Measurements from ENCODE around the gene MEG3. TPM values are rescaled to one million over a fixed set of nuclear protein-coding genes. Genes with fewer than 3 reads are reported as not detected.

Gene MEG3
- total RNA-seq, 1 experiment from 2014 or later: 338 TPM

DNA sequence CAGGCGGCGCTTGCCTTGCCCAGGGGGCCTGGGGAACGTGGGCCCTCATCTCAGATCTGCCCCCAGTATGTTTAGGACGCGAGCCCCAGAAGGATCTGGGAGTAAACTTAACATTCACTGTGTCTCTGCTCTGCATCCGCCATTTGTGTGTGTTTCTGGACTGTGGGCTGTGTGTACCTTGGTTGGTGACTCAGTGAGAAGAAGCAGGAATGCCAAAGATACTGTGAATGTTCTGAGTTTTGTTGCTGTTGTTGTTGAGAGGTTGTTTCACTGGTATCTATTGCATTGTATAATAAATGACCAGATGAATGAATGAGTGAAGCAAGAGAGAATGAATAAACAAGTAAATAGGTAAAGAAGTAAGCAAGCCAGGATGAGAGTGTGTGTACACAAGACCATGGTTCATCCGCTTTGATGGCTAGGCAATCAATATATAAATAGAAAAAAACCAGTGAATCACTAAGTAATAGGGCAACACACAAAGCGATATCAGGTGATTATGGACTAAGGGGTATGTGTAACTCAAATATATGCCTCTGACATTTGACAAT lies 20.5 kb downstream of the MEG3 start (continued):
- TF ChIP-seq ZNF396 (CRISPR knock-in tag; IDR thresholded peaks at IDR 0.05; ENCODE audit: borderline replicate concordance) (no peak), JAZF1 (CRISPR knock-in tag; IDR thresholded peaks at IDR 0.05) (no peak)
- TF ChIP-seq, protein P1, sequence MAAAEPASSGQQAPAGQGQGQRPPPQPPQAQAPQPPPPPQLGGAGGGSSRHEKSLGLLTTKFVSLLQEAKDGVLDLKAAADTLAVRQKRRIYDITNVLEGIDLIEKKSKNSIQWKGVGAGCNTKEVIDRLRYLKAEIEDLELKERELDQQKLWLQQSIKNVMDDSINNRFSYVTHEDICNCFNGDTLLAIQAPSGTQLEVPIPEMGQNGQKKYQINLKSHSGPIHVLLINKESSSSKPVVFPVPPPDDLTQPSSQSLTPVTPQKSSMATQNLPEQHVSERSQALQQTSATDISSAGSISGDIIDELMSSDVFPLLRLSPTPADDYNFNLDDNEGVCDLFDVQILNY (CRISPR knock-in tag; IDR thresholded peaks at IDR 0.05): no peak
- TF ChIP-seq, protein P2, sequence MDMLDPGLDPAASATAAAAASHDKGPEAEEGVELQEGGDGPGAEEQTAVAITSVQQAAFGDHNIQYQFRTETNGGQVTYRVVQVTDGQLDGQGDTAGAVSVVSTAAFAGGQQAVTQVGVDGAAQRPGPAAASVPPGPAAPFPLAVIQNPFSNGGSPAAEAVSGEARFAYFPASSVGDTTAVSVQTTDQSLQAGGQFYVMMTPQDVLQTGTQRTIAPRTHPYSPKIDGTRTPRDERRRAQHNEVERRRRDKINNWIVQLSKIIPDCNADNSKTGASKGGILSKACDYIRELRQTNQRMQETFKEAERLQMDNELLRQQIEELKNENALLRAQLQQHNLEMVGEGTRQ (CRISPR knock-in tag; IDR thresholded peaks at IDR 0.05): no peak
- TF ChIP-seq, protein P3, sequence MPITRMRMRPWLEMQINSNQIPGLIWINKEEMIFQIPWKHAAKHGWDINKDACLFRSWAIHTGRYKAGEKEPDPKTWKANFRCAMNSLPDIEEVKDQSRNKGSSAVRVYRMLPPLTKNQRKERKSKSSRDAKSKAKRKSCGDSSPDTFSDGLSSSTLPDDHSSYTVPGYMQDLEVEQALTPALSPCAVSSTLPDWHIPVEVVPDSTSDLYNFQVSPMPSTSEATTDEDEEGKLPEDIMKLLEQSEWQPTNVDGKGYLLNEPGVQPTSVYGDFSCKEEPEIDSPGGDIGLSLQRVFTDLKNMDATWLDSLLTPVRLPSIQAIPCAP (CRISPR knock-in tag; IDR thresholded peaks at IDR 0.05): no peak

DNA sequence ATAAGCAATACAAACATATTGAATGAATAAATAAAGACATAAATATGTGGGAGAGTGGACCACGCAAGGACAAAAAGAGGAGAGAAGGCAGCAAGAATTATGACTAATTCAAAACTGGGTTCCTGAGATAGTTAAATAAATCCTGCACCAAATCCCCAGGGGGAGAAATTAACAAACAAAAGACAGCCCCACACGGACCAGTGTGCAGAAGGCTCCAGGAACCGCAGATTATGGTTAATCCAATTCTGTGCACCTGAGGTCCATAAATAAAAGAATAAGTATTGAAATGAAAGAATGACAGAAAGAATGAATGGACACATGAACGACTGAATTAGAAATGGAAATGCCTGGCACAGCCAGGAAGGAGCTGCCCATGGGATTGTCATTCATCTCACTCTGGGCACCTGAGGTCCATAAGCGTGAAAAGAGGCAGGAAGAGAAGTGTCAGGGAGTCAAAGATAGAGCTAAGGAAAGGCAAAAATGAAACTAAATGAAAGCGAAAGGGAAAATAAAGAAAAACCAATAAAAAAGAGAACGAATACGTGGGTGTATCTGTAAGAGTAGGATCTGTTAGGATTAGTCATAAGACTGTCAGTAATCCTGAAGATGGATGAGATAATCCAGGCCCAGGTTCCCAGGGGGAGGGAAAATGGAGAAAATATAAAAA lies 23.3 kb downstream of the MEG3 start:
- Mint-ChIP-seq H3K9me3 (no peaks in the 10 kb centered on the region), H3K4me3 (no peak overlapping the region), H3K27ac (no peak overlapping the region), H3K27me3 (ENCODE audit: low read depth) (no peaks in the 10 kb centered on the region), H3K36me3 (peaks cover 9% of the 10 kb centered on the region), H3K4me1 (peaks cover 3% of the 10 kb centered on the region; the same call in 1 of the 2 replicates)
- TF ChIP-seq ZNF121 (CRISPR knock-in tag; IDR thresholded peaks at IDR 0.05) (no peak), RORB (CRISPR knock-in tag; IDR thresholded peaks at IDR 0.05) (no peak), ESRRA (CRISPR knock-in tag; IDR thresholded peaks at IDR 0.05; ENCODE audit: borderline replicate concordance) (no peak), ELF4 (CRISPR knock-in tag; IDR thresholded peaks at IDR 0.05; ENCODE audit: low read depth) (no peak), SP1 (CRISPR knock-in tag; conservative IDR thresholded peaks at IDR 0.05) (no peak), ATF1 (CRISPR knock-in tag; IDR thresholded peaks at IDR 0.05) (no peak)
- TF ChIP-seq, protein P4, sequence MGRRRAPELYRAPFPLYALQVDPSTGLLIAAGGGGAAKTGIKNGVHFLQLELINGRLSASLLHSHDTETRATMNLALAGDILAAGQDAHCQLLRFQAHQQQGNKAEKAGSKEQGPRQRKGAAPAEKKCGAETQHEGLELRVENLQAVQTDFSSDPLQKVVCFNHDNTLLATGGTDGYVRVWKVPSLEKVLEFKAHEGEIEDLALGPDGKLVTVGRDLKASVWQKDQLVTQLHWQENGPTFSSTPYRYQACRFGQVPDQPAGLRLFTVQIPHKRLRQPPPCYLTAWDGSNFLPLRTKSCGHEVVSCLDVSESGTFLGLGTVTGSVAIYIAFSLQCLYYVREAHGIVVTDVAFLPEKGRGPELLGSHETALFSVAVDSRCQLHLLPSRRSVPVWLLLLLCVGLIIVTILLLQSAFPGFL (CRISPR knock-in tag; IDR thresholded peaks at IDR 0.05; ENCODE audit: borderline replicate concordance): no peak
- TF ChIP-seq, protein P5, sequence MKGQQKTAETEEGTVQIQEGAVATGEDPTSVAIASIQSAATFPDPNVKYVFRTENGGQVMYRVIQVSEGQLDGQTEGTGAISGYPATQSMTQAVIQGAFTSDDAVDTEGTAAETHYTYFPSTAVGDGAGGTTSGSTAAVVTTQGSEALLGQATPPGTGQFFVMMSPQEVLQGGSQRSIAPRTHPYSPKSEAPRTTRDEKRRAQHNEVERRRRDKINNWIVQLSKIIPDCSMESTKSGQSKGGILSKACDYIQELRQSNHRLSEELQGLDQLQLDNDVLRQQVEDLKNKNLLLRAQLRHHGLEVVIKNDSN (CRISPR knock-in tag; IDR thresholded peaks at IDR 0.05): no peak
- TF ChIP-seq, protein P6, sequence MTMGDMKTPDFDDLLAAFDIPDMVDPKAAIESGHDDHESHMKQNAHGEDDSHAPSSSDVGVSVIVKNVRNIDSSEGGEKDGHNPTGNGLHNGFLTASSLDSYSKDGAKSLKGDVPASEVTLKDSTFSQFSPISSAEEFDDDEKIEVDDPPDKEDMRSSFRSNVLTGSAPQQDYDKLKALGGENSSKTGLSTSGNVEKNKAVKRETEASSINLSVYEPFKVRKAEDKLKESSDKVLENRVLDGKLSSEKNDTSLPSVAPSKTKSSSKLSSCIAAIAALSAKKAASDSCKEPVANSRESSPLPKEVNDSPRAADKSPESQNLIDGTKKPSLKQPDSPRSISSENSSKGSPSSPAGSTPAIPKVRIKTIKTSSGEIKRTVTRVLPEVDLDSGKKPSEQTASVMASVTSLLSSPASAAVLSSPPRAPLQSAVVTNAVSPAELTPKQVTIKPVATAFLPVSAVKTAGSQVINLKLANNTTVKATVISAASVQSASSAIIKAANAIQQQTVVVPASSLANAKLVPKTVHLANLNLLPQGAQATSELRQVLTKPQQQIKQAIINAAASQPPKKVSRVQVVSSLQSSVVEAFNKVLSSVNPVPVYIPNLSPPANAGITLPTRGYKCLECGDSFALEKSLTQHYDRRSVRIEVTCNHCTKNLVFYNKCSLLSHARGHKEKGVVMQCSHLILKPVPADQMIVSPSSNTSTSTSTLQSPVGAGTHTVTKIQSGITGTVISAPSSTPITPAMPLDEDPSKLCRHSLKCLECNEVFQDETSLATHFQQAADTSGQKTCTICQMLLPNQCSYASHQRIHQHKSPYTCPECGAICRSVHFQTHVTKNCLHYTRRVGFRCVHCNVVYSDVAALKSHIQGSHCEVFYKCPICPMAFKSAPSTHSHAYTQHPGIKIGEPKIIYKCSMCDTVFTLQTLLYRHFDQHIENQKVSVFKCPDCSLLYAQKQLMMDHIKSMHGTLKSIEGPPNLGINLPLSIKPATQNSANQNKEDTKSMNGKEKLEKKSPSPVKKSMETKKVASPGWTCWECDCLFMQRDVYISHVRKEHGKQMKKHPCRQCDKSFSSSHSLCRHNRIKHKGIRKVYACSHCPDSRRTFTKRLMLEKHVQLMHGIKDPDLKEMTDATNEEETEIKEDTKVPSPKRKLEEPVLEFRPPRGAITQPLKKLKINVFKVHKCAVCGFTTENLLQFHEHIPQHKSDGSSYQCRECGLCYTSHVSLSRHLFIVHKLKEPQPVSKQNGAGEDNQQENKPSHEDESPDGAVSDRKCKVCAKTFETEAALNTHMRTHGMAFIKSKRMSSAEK (CRISPR knock-in tag; IDR thresholded peaks at IDR 0.05; ENCODE audit: borderline replicate concordance): no peak
- TF ChIP-seq, protein P7, sequence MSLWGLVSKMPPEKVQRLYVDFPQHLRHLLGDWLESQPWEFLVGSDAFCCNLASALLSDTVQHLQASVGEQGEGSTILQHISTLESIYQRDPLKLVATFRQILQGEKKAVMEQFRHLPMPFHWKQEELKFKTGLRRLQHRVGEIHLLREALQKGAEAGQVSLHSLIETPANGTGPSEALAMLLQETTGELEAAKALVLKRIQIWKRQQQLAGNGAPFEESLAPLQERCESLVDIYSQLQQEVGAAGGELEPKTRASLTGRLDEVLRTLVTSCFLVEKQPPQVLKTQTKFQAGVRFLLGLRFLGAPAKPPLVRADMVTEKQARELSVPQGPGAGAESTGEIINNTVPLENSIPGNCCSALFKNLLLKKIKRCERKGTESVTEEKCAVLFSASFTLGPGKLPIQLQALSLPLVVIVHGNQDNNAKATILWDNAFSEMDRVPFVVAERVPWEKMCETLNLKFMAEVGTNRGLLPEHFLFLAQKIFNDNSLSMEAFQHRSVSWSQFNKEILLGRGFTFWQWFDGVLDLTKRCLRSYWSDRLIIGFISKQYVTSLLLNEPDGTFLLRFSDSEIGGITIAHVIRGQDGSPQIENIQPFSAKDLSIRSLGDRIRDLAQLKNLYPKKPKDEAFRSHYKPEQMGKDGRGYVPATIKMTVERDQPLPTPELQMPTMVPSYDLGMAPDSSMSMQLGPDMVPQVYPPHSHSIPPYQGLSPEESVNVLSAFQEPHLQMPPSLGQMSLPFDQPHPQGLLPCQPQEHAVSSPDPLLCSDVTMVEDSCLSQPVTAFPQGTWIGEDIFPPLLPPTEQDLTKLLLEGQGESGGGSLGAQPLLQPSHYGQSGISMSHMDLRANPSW (CRISPR knock-in tag; conservative IDR thresholded peaks at IDR 0.05; ENCODE audit: low read depth): no peak
- POLR2A ChIA-PET: no interaction called here
- ATAC-seq (no peak), DNase-seq (ENCODE audit: low spot score) (no peak)
- CTCF ChIA-PET: no interaction called here
